Esophagus muscularis mucosa (tissue), 3 donors: Measurements from ENCODE around the gene VTI1A.

ENCODE experiments used
- CTCF ChIP-seq, 3 experiments: fragments of 200-600 bp in 2 of 3; fragments of 450-650 bp in 1 of 3; sonication (generic) in 2 of 3; IDR thresholded peaks; one replicate each; pipeline ENCODE4 v1.5.1; 2017 to 2019; ENCODE audit warnings: antibody characterized with exemption in 3 of 3, mild to moderate bottlenecking in 2 of 3, moderate library complexity in 1 of 3
- POLR2A ChIP-seq: fragments of 450-650 bp; IDR thresholded peaks from one replicate; pipeline ENCODE4 v1.6.1; 2017; ENCODE audit warnings: antibody characterized with exemption, moderate library complexity, mild to moderate bottlenecking, low read depth

DNA sequence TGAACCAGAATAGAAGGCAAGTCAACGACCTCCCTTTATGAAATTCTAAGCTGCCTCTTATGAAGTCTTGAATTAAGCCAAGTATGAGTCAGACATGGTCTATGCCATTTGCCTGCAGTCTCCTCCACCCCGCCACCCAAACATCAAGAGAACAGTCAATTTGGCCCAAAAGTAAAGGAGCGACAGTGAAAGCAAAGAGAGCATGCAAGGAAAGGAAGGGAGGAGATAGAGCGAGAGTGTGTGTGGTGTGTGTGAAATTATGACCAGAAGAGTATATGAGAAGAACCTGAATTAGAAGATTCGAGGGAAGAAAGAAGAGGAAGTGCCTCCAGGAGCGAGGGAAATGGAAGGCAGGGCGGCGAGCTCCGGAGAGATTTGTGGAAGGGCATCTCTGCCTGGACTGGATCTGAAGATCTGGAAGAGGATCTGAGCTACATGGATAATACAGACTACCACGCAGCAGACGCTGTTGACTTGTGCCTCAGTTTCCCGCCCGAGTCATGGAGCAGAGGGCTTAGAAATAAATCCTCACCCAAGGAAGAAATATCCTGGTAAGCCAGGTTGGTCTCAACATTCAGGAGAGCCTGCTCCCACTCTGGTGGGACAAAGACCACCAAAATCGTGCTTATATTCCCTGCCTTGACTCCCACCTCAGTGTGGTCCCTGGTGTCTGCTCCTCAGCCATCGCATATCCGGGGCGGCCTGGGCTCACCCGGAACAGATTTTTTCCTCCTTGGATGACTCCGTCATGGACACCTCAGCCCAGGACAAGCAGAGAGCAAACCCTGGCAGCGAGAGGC, 760 bp upstream of the VTI1A start:
- TF ChIP-seq POLR2A: no peak
- TF ChIP-seq CTCF (IDR thresholded peaks at IDR 0.05): no peak
